Inferior parietal cortex (tissue), 1 donor: ENCODE results near the gene USH2A.

Source experiments
- DNase-seq: peaks from one replicate; pipeline ENCODE4 v3.0.0-alpha.2; 2016; ENCODE audit errors: extremely low spot score

The USH2A gene

GRCh38 chr1:216290074-216290473 lies 133.2 kb downstream of the USH2A start:
- no peak for DNase-seq

- no peak for DNase-seq
These were observed 138.2 kb downstream of the USH2A start for GRCh38 chr1:216285052-216285451.

- no peak for DNase-seq
These were observed 141.5 kb downstream of the USH2A start for GRCh38 chr1:216281757-216282156.

GRCh38 chr1:216270086-216270773 lies 153.0 kb downstream of the USH2A start:
- no peak for DNase-seq

- DNase-seq = no peak
These were observed 161.6 kb downstream of the USH2A start for GRCh38 chr1:216261631-216262030.

GRCh38 chr1:216258856-216259255 lies 164.4 kb downstream of the USH2A start:
- no peak for DNase-seq

- DNase-seq = no peak
These were observed 164.9 kb downstream of the USH2A start for GRCh38 chr1:216258386-216258785.

GRCh38 chr1:216250861-216251260 lies 172.4 kb downstream of the USH2A start:
- no peak for DNase-seq

GRCh38 chr1:216248628-216249027 lies 174.6 kb downstream of the USH2A start:
- DNase-seq = no peak

- DNase-seq = no peak
These were observed 175.3 kb downstream of the USH2A start for GRCh38 chr1:216247937-216248336.

- no peak for DNase-seq
These were observed 176.6 kb downstream of the USH2A start for GRCh38 chr1:216246577-216247203.

- no peak for DNase-seq
These were observed 184.4 kb downstream of the USH2A start for GRCh38 chr1:216238844-216239243.

- no peak for DNase-seq
These were observed 185.2 kb downstream of the USH2A start for GRCh38 chr1:216237927-216238542.

- no peak for DNase-seq
These were observed 199.0 kb downstream of the USH2A start for GRCh38 chr1:216224233-216224632.

- no peak for DNase-seq
These were observed 199.8 kb downstream of the USH2A start for GRCh38 chr1:216223486-216223885.

- DNase-seq = no peak
These were observed 201.0 kb downstream of the USH2A start for GRCh38 chr1:216222288-216222687.

GRCh38 chr1:216221260-216221700 lies 202.0 kb downstream of the USH2A start:
- peak; percentile 94 for DNase-seq

- no peak for DNase-seq
These were observed 206.9 kb downstream of the USH2A start for GRCh38 chr1:216216305-216216704.

GRCh38 chr1:216215169-216215568 lies 208.1 kb downstream of the USH2A start:
- DNase-seq = no peak

- DNase-seq = no peak
These were observed 210.4 kb downstream of the USH2A start for GRCh38 chr1:216212826-216213225.

- no peak for DNase-seq
These were observed 213.2 kb downstream of the USH2A start for GRCh38 chr1:216210081-216210480.

- DNase-seq = no peak
These were observed 214.1 kb downstream of the USH2A start for GRCh38 chr1:216209125-216209524.

GRCh38 chr1:216207154-216207553 lies 216.1 kb downstream of the USH2A start:
- DNase-seq = no peak
